Body of pancreas (tissue), 4 donors: Measurements from ENCODE around the gene WDR73. TPM values are rescaled to one million over a fixed set of nuclear protein-coding genes. Genes with fewer than 3 reads are reported as not detected.
A peak's percentile ranks its signal among the peaks of the same experiment; 100 is the strongest.

Experiments
- ATAC-seq: fragments of 150-250 bp; one replicate; pipeline ENCODE4 v1.9.1; 2016
- DNase-seq, 4 donors: peaks; one replicate each; pipeline ENCODE4 v3.0.0-alpha.2; 2019
- H3K27ac ChIP-seq, 4 donors: fragments of 200-600 bp; sonication (generic); 1 replicate in 3 of 4; 2 replicates in 1 of 4; pipeline versions ENCODE4 v1.5.1 to v1.6.1; 2016 to 2019; ENCODE audit warnings: mild to moderate bottlenecking in 1 of 4, mixed read lengths in 1 of 4, moderate library complexity in 1 of 4
- H3K27me3 ChIP-seq, 2 donors: fragments of 200-600 bp; sonication (generic); one replicate each; pipeline ENCODE4 v1.6.0; 2016; ENCODE audit warnings: mild to moderate bottlenecking in 1 of 2
- H3K36me3 ChIP-seq, 2 donors: fragments of 200-600 bp; sonication (generic); replicated peaks in 1 of 2; 2 replicates each; pipeline ENCODE4 v1.5.1; 2016; ENCODE audit warnings: low read depth in 2 of 2; ENCODE audit not compliant: insufficient read depth in 1 of 2
- H3K4me1 ChIP-seq: fragments of 200-600 bp; sonication (generic); one replicate; pipeline ENCODE4 v1.6.0; 2016
- H3K4me3 ChIP-seq, 2 donors: fragments of 200-600 bp; sonication (generic); 1 replicate in 1 of 2; 2 replicates in 1 of 2; pipeline ENCODE4 v1.5.1; 2016 to 2019
- H3K9me3 ChIP-seq, 3 donors: fragments of 200-600 bp; sonication (generic); 1 replicate in 2 of 3; 2 replicates in 1 of 3; pipeline ENCODE4 v1.5.1; 2016
- CTCF ChIP-seq, 7 experiments: fragments of 450-650 bp in 4 of 7; fragments of 200-600 bp in 3 of 7; sonication (generic) in 3 of 7; IDR thresholded peaks; one replicate each; pipeline ENCODE4 v1.5.1; 2016 to 2019; ENCODE audit warnings: antibody characterized with exemption in 7 of 7
- POLR2A ChIP-seq, 3 donors: fragments of 450-650 bp; IDR thresholded peaks; one replicate each; pipeline ENCODE4 v1.6.1; 2016; ENCODE audit warnings: antibody characterized with exemption in 3 of 3, mild to moderate bottlenecking in 2 of 3
- WGBS, 2 donors: methylation state at CpG; one replicate each; pipeline ENCODE4 v1.1.5; 2017; 5-methylcytosine and 5-hydroxymethylcytosine counted together
- intact Hi-C: fragments of 100-400 bp; cut with DNase I; formaldehyde crosslinking; loops from one replicate; pipeline ENCODE4 v1.15.1; 2023
- total RNA-seq, 2 donors: library from RNA; depleted of rRNA; stranded (reverse); fragments of >200 nt; gene quantifications; one replicate each; pipeline ENCODE4 v1.1.0, GENCODE V29; 2016

Gene WDR73
- total RNA-seq, 2 donors from 2014 or later = 21.1 to 25.4 TPM

GRCh38 chr15:84658788-84659411, 4.8 kb upstream of the WDR73 start:
- Histone ChIP-seq H3K36me3 (no peaks in the 10 kb centered on the region), H3K4me3 (no peak overlapping the region), H3K27ac (peak overlapping the region; percentile 16 to 87 (median 78)), H3K27me3 (no peaks in the 10 kb centered on the region), H3K4me1 (peaks cover 27% of the 10 kb centered on the region), H3K9me3 (no peaks in the 10 kb centered on the region)
- 53 to 58% methylated on average over 6 to 7 of the region's 7 CpGs for WGBS, 2 donors
- DNase-seq = no peak
- ATAC-seq = no peak
- intact Hi-C loops = loop anchor here (10.0 kb wide), 1 partner anchor 266 kb away; no protein-coding TSS in a partner anchor
- TF ChIP-seq CTCF (IDR thresholded peaks at IDR 0.05) (no peak), POLR2A (IDR thresholded peaks at IDR 0.05) (no peak)

- TF ChIP-seq POLR2A (IDR thresholded peaks at IDR 0.05) = peak; percentile 37 to 50 (median 38)
- peak; percentile 57 to 96 (median 78) for TF ChIP-seq CTCF (IDR thresholded peaks at IDR 0.05)
- WGBS, 2 donors = 0 to 1% methylated on average over 25 to 59 of the region's 61 CpGs
Measured at GRCh38 chr15:84658080-84658787, 4.2 kb upstream of the WDR73 start, which contains the start of gene NMB. NMB (minus strand) TSS chr15:84658199; CDS start chr15:84658152, 47 bp downstream.

GRCh38 chr15:84657748-84658079, 3.6 kb upstream of the WDR73 start:
- Histone ChIP-seq H3K36me3 (no peaks in the 10 kb centered on the region), H3K9me3 (no peaks in the 10 kb centered on the region), H3K27ac (peak overlapping the region; percentile 68 to 87 (median 78)), H3K4me3 (peak overlapping the region; percentile 19 to 35), H3K4me1 (peaks cover 37% of the 10 kb centered on the region), H3K27me3 (no peaks in the 10 kb centered on the region)
- TF ChIP-seq CTCF (IDR thresholded peaks at IDR 0.05) (no peak), POLR2A (IDR thresholded peaks at IDR 0.05) (no peak)
- 23 to 61% methylated on average over 4 to 17 of the region's 17 CpGs for WGBS, 2 donors
- intact Hi-C loops = loop anchor here (10.0 kb wide), 1 partner anchor 267 kb away; no protein-coding TSS in a partner anchor
- no peak for DNase-seq
- no peak for ATAC-seq

More at GRCh38 chr15:84658080-84658787, 4.2 kb upstream of the WDR73 start, which contains the start of gene NMB:
- peak within 1 kb of the TSS; percentile 19 to 35 for H3K4me3 ChIP-seq
- no peaks in the 10 kb centered on the region for H3K36me3 ChIP-seq
- H3K4me1 ChIP-seq = peaks cover 32% of the 10 kb centered on the region
- intact Hi-C loops = loop anchor here (10.0 kb wide), 1 partner anchor 267 kb away; no protein-coding TSS in a partner anchor
- peak within 1 kb of the TSS; percentile 68 to 87 (median 78) for H3K27ac ChIP-seq
- DNase-seq (peak; percentile 82 to 92 (median 87)), ATAC-seq (peak; percentile 77)
- H3K9me3 ChIP-seq = no peaks in the 10 kb centered on the region
- no peaks in the 10 kb centered on the region for H3K27me3 ChIP-seq

GRCh38 chr15:84656972-84657371, 2.9 kb upstream of the WDR73 start:
- H3K9me3 ChIP-seq = no peaks in the 10 kb centered on the region
- no peaks in the 10 kb centered on the region for H3K27me3 ChIP-seq
- no peak for DNase-seq
- H3K36me3 ChIP-seq = no peaks in the 10 kb centered on the region
- no peak for ATAC-seq
- WGBS, 2 donors = 88% methylated on average over 7 of the region's 7 CpGs; no CpG with 5 or more reads in 1 of the 2 donors
- H3K27ac ChIP-seq = no peak overlapping the region
- TF ChIP-seq POLR2A (IDR thresholded peaks at IDR 0.05) (no peak), CTCF (IDR thresholded peaks at IDR 0.05) (no peak)
- no peak overlapping the region for H3K4me3 ChIP-seq
- peaks cover 44% of the 10 kb centered on the region for H3K4me1 ChIP-seq
- intact Hi-C loops = loop anchor here (10.0 kb wide), 1 partner anchor 268 kb away; no protein-coding TSS in a partner anchor
